NOMO-1 treated with dmso at 0.1 percent for 144 hours (cell line): ENCODE measurements around the gene RBBP9.
"Not testable (repeated sequence)": the region's sequence is repeated elsewhere in the genome, so short reads cannot be mapped to it uniquely, and the experiment has no call there.

ENCODE experiments used
- DNase-seq: peaks from one replicate; lab custom pipeline; 2025; ENCODE audit not compliant: unreplicated experiment; lab: John Stamatoyannopoulos, UW

The RBBP9 gene

GRCh38 chr20:18496740-18497592 is at the start of gene RBBP9:
RBBP9 (minus strand) TSS chr20:18497225; CDS start chr20:18497167, 58 bp downstream.
- peak; percentile 71 for DNase-seq

- DNase-seq: no peak
Measured at GRCh38 chr20:18545566-18545965, 48.5 kb upstream of the RBBP9 start.

- no peak for DNase-seq
Measured at GRCh38 chr20:18543932-18544331, 46.9 kb upstream of the RBBP9 start.

GRCh38 chr20:18543216-18543615 is 46.2 kb upstream of the RBBP9 start:
- no peak for DNase-seq

- DNase-seq: no peak
Measured at GRCh38 chr20:18541741-18542140, 44.7 kb upstream of the RBBP9 start.

- no peak for DNase-seq
Measured at GRCh38 chr20:18537651-18538050, 40.6 kb upstream of the RBBP9 start.

GRCh38 chr20:18533978-18534644 is 37.1 kb upstream of the RBBP9 start:
- no peak for DNase-seq

- no peak for DNase-seq
Measured at GRCh38 chr20:18533491-18533890, 36.5 kb upstream of the RBBP9 start.

GRCh38 chr20:18532626-18533025 is 35.6 kb upstream of the RBBP9 start:
- no peak for DNase-seq

GRCh38 chr20:18529041-18529440 is 32.0 kb upstream of the RBBP9 start:
- DNase-seq: no peak

- no peak for DNase-seq
Measured at GRCh38 chr20:18527836-18528235, 30.8 kb upstream of the RBBP9 start.

GRCh38 chr20:18527339-18527738 is 30.3 kb upstream of the RBBP9 start:
- DNase-seq: no peak

GRCh38 chr20:18526761-18527160 is 29.7 kb upstream of the RBBP9 start:
- not testable (repeated sequence) for DNase-seq

- no peak for DNase-seq
Measured at GRCh38 chr20:18524646-18525045, 27.6 kb upstream of the RBBP9 start.

GRCh38 chr20:18523066-18523465 is 26.0 kb upstream of the RBBP9 start:
- DNase-seq: no peak

GRCh38 chr20:18522066-18522465 is 25.0 kb upstream of the RBBP9 start:
- DNase-seq: not testable (repeated sequence)

GRCh38 chr20:18515973-18516372 is 18.9 kb upstream of the RBBP9 start:
- no peak for DNase-seq

- DNase-seq: no peak
Measured at GRCh38 chr20:18514127-18514526, 17.1 kb upstream of the RBBP9 start.

GRCh38 chr20:18513208-18513607 is 16.2 kb upstream of the RBBP9 start:
- DNase-seq: peak; percentile 57

GRCh38 chr20:18511571-18511970 is 14.5 kb upstream of the RBBP9 start:
- DNase-seq: peak; percentile 50

- DNase-seq: peak; percentile 94
Measured at GRCh38 chr20:18507218-18508191, 10.5 kb upstream of the RBBP9 start, which contains the start of gene SEC23B. SEC23B (plus strand) TSS chr20:18507940; CDS start chr20:18510836, 2,896 bp downstream.
